Endothelial cell (in vitro differentiated cells): Measurements from ENCODE around the gene COMMD10. TPM values are rescaled to one million over a fixed set of nuclear protein-coding genes. Genes with fewer than 3 reads are reported as not detected.

Source experiments
- DNase-seq: peaks from one replicate; pipeline ENCODE4 v3.0.0; 2021; ENCODE audit warnings: low spot score
- H3K27ac Mint-ChIP-seq: one replicate; pipeline ENCODE4 v1.8.0; 2021; ENCODE audit warnings: mixed read lengths, inconsistent platforms; ENCODE audit not compliant: unreplicated experiment
- H3K27me3 Mint-ChIP-seq: one replicate; pipeline ENCODE4 v1.8.0; 2021; ENCODE audit warnings: mild to moderate bottlenecking, moderate library complexity, mixed read lengths, inconsistent platforms; ENCODE audit not compliant: unreplicated experiment
- H3K36me3 Mint-ChIP-seq: one replicate; pipeline ENCODE4 v1.8.0; 2021; ENCODE audit warnings: mild to moderate bottlenecking, low read depth, mixed read lengths, inconsistent platforms; ENCODE audit not compliant: unreplicated experiment
- H3K4me1 Mint-ChIP-seq: one replicate; pipeline ENCODE4 v1.8.0; 2021; ENCODE audit warnings: mild to moderate bottlenecking, mixed read lengths, inconsistent platforms; ENCODE audit not compliant: unreplicated experiment
- H3K4me3 Mint-ChIP-seq: one replicate; pipeline ENCODE4 v1.8.0; 2021; ENCODE audit warnings: mild to moderate bottlenecking, mixed read lengths, inconsistent platforms; ENCODE audit not compliant: unreplicated experiment
- H3K9me3 Mint-ChIP-seq: one replicate; pipeline ENCODE4 v1.8.0; 2021; ENCODE audit warnings: mixed read lengths, inconsistent platforms; ENCODE audit not compliant: unreplicated experiment
- CTCF ChIP-seq: fragments of 200-600 bp; sonication (generic); IDR thresholded peaks from one replicate; pipeline ENCODE4 v1.5.0; 2021; ENCODE audit warnings: antibody characterized with exemption; ENCODE audit not compliant: unreplicated experiment
- total RNA-seq: library from RNA; stranded (reverse); fragmentation: NEBNext Ultra II Directional; extraction: Animal tissue kit (Norgen Biotek cat#: 25700); gene quantifications from one replicate; pipeline ENCODE4 v1.2.1, GENCODE V29; 2021; ENCODE audit not compliant: unreplicated experiment

COMMD10 gene
- total RNA-seq, 1 donor from 2014 or later = 27.8 TPM

GRCh38 chr5:116303810-116304209 lies 219.0 kb downstream of the COMMD10 start:
- Mint-ChIP-seq H3K36me3 (peaks cover 40% of the 10 kb centered on the region), H3K27ac (no peak overlapping the region), H3K27me3 (no peaks in the 10 kb centered on the region), H3K4me1 (no peaks in the 10 kb centered on the region), H3K4me3 (peak overlapping the region; percentile 47), H3K9me3 (no peaks in the 10 kb centered on the region)
- no peak for DNase-seq
- TF ChIP-seq CTCF = no peak

GRCh38 chr5:116305899-116306298 lies 221.1 kb downstream of the COMMD10 start:
- no peaks in the 10 kb centered on the region for H3K27me3 Mint-ChIP-seq
- H3K9me3 Mint-ChIP-seq = no peaks in the 10 kb centered on the region
- H3K36me3 Mint-ChIP-seq = peaks cover 40% of the 10 kb centered on the region
- no peak overlapping the region for H3K27ac Mint-ChIP-seq
- H3K4me1 Mint-ChIP-seq = no peaks in the 10 kb centered on the region
- H3K4me3 Mint-ChIP-seq = peak overlapping the region; percentile 37
- no peak for TF ChIP-seq CTCF
- no peak for DNase-seq

DNA sequence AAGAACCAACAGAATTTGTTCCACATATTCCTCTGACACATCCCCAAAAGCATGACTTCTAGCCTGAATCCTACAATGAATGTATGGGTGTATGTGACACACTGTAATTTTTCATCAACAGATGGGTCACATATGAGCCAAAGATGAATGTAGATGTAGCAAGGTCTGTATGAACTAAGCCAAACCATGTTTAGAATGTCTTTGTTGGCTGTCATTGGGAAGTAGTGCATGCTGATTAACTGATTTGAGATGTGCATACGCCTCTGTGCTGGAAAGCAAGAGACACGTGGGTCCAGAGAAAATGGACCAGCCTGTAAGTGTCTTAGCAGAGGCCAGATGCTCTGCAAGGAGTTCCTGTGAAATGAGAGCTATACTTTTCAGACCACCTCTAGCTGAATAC lies 222.0 kb downstream of the COMMD10 start:
- Mint-ChIP-seq H3K27ac (no peak overlapping the region), H3K4me1 (no peaks in the 10 kb centered on the region), H3K36me3 (peaks cover 40% of the 10 kb centered on the region), H3K4me3 (no peak overlapping the region), H3K9me3 (no peaks in the 10 kb centered on the region), H3K27me3 (no peaks in the 10 kb centered on the region)
- no peak for TF ChIP-seq CTCF
- DNase-seq = no peak

DNA sequence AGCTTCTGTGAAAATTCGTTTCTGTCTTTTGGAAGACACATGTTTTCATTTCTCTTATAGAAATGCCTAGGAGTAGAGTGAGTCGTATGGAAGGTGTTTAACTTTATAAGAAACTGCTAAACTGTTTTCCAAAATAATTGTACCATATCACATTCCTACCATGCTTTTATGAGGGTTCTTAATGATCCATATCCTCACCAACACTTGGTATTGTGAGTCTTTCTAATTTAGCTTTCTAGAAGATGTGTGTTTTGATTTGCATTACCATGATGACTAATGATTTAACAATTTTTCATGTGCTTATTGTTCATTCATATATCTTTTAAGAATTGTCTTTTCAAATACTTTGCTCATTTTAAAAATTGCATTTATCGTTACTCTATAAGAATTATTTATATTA lies 223.6 kb downstream of the COMMD10 start:
- no peak for DNase-seq
- Mint-ChIP-seq H3K36me3 (peaks cover 38% of the 10 kb centered on the region), H3K27ac (no peak overlapping the region), H3K9me3 (no peaks in the 10 kb centered on the region), H3K4me3 (no peak overlapping the region), H3K4me1 (no peaks in the 10 kb centered on the region), H3K27me3 (no peaks in the 10 kb centered on the region)
- no peak for TF ChIP-seq CTCF

DNA sequence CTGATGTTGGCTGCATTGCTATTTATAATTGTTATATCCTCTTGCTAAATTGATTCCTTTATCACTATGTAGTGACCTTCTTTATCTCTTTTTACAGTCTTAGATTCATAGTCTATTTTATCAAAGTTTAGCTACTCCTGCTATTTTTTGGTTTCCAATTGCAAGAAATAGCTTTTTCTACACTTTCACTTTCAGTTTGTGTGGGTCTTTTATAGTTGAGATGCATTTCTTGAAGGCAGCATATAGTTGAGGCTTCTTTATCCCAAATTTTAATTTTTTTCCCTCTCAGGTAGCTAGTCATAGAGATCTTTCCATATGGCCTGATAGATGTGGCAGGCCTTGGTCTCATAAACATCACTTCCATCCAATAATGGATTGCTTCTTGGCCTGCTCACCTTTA lies 228.5 kb downstream of the COMMD10 start:
- no peak overlapping the region for H3K27ac Mint-ChIP-seq
- DNase-seq = no peak
- no peaks in the 10 kb centered on the region for H3K27me3 Mint-ChIP-seq
- H3K4me1 Mint-ChIP-seq = no peaks in the 10 kb centered on the region
- no peak overlapping the region for H3K4me3 Mint-ChIP-seq
- peaks cover 7% of the 10 kb centered on the region for H3K36me3 Mint-ChIP-seq
- H3K9me3 Mint-ChIP-seq = no peaks in the 10 kb centered on the region
- no peak for TF ChIP-seq CTCF
